Trophoblast cell (in vitro differentiated cells and primary cell): ENCODE results near the gene LHFPL2.

ENCODE experiments used
- DNase-seq, 2 donors: peaks; one replicate each; pipeline ENCODE4 v3.0.0-alpha.2; 2016
- H2AFZ ChIP-seq: 2 replicates; pipeline ENCODE4 v1.6.1; 2013; ENCODE audit warnings: low read length, moderate library complexity, mild to moderate bottlenecking; ENCODE audit not compliant: insufficient read depth, poor library complexity
- H2AK5ac ChIP-seq: 2 replicates; pipeline ENCODE4 v1.6.1; 2013; ENCODE audit warnings: mild to moderate bottlenecking, low read length
- H2BK120ac ChIP-seq: 2 replicates; pipeline ENCODE4 v1.6.1; 2013; ENCODE audit warnings: low read length, mild to moderate bottlenecking, moderate library complexity; ENCODE audit not compliant: insufficient read depth, poor library complexity
- H2BK12ac ChIP-seq: 2 replicates; pipeline ENCODE4 v1.6.1; 2013; ENCODE audit warnings: mild to moderate bottlenecking, low read length, moderate library complexity
- H2BK5ac ChIP-seq: 2 replicates; pipeline ENCODE4 v1.6.1; 2013; ENCODE audit warnings: low read length, low read depth, moderate library complexity, mild to moderate bottlenecking; ENCODE audit not compliant: poor library complexity
- H3K14ac ChIP-seq: 2 replicates; pipeline ENCODE4 v1.6.1; 2013; ENCODE audit warnings: mild to moderate bottlenecking, low read length
- H3K18ac ChIP-seq: 2 replicates; pipeline ENCODE4 v1.6.1; 2013; ENCODE audit warnings: mild to moderate bottlenecking, low read length
- H3K23ac ChIP-seq: 2 replicates; pipeline ENCODE4 v1.6.1; 2013; ENCODE audit warnings: low read length
- H3K27ac ChIP-seq: 2 replicates; pipeline ENCODE4 v1.5.1; 2013; ENCODE audit warnings: low read depth, mild to moderate bottlenecking, inconsistent platforms, low read length, moderate library complexity
- H3K27me3 ChIP-seq: 2 replicates; pipeline ENCODE4 v1.6.1; 2013; ENCODE audit warnings: inconsistent platforms, mild to moderate bottlenecking, low read length, moderate library complexity; ENCODE audit not compliant: insufficient read depth
- H3K36me3 ChIP-seq, 2 experiments: 1 replicate in 1 of 2; 2 replicates in 1 of 2; pipeline ENCODE4 v1.6.1; 2013; ENCODE audit warnings: low read length in 2 of 2, mild to moderate bottlenecking in 2 of 2, moderate library complexity in 1 of 2; ENCODE audit not compliant: insufficient read depth in 2 of 2, control insufficient read depth in 1 of 2
- H3K4ac ChIP-seq: 2 replicates; pipeline ENCODE4 v1.6.1; 2013; ENCODE audit warnings: low read depth, mild to moderate bottlenecking, low read length, moderate library complexity
- H3K4me1 ChIP-seq, 2 experiments: 1 replicate in 1 of 2; 2 replicates in 1 of 2; pipeline ENCODE4 v1.6.1; 2013; ENCODE audit warnings: low read length in 2 of 2, mild to moderate bottlenecking in 2 of 2, moderate library complexity in 1 of 2; ENCODE audit not compliant: insufficient read depth in 2 of 2, control insufficient read depth in 1 of 2
- H3K4me2 ChIP-seq: 2 replicates; pipeline ENCODE4 v1.6.1; 2013; ENCODE audit warnings: inconsistent platforms, mild to moderate bottlenecking, low read length, moderate library complexity
- H3K4me3 ChIP-seq: 2 replicates; pipeline ENCODE4 v1.5.1; 2013; ENCODE audit warnings: mild to moderate bottlenecking, low read depth, low read length, inconsistent platforms
- H3K79me1 ChIP-seq: one replicate; pipeline ENCODE4 v1.6.1; 2013; ENCODE audit warnings: low read length
- H3K79me2 ChIP-seq: 2 replicates; pipeline ENCODE4 v1.6.1; 2013; ENCODE audit warnings: low read length, mild to moderate bottlenecking; ENCODE audit not compliant: control insufficient read depth, insufficient read depth, poor library complexity
- H3K9ac ChIP-seq: 2 replicates; pipeline ENCODE4 v1.6.1; 2013; ENCODE audit warnings: mild to moderate bottlenecking, low read length
- H3K9me3 ChIP-seq: 2 replicates; pipeline ENCODE4 v1.6.1; 2013; ENCODE audit warnings: low read depth, mild to moderate bottlenecking, control low read depth, inconsistent platforms, low read length; ENCODE audit not compliant: insufficient read depth
- H4K12ac ChIP-seq: 2 replicates; pipeline ENCODE4 v1.6.1; 2013; ENCODE audit warnings: low read depth, mild to moderate bottlenecking, low read length, moderate library complexity
- H4K8ac ChIP-seq: 2 replicates; pipeline ENCODE4 v1.6.1; 2013; ENCODE audit warnings: low read depth, mild to moderate bottlenecking, low read length, moderate library complexity
- H4K91ac ChIP-seq: one replicate; pipeline ENCODE4 v1.6.1; 2013; ENCODE audit warnings: low read depth, mild to moderate bottlenecking, low read length, moderate library complexity
- WGBS: extraction: QIAGEN DNeasy Blood & Tissue Kit; methylation state at CpG from one replicate; pipeline ENCODE4 v1.1.7; 2013; ENCODE audit warnings: missing lambda C conversion rate; ENCODE audit not compliant: insufficient read length, insufficient coverage; ENCODE audit errors: extremely low coverage; 5-methylcytosine and 5-hydroxymethylcytosine counted together

Gene LHFPL2

GRCh38 chr5:78587775-78588291 lies 60.7 kb downstream of the LHFPL2 start:
- H3K9me3 ChIP-seq = peaks cover 3% of the 10 kb centered on the region
- H2BK5ac ChIP-seq = no peak overlapping the region
- no peak overlapping the region for H3K9ac ChIP-seq
- H3K36me3 ChIP-seq = peaks cover 8 to 10% of the 10 kb centered on the region in 2 experiments
- no CpG with 5 or more reads among the region's 3 CpGs for WGBS
- H3K79me1 ChIP-seq = no peaks in the 10 kb centered on the region
- no peak overlapping the region for H3K4me3 ChIP-seq
- no peak overlapping the region for H2BK120ac ChIP-seq
- no peak overlapping the region for H2AK5ac ChIP-seq
- H3K4ac ChIP-seq = no peak overlapping the region
- H4K8ac ChIP-seq = no peak overlapping the region
- H2AFZ ChIP-seq = no peak overlapping the region
- H3K18ac ChIP-seq = no peak overlapping the region
- H3K4me2 ChIP-seq = no peak overlapping the region
- H3K23ac ChIP-seq = no peak overlapping the region
- H3K4me1 ChIP-seq = peaks cover 5 to 8% of the 10 kb centered on the region in 2 experiments
- H3K79me2 ChIP-seq = no peaks in the 10 kb centered on the region
- H3K14ac ChIP-seq = no peak overlapping the region
- no peak for DNase-seq
- no peak overlapping the region for H3K27ac ChIP-seq
- no peak overlapping the region for H4K12ac ChIP-seq
- H2BK12ac ChIP-seq = no peak overlapping the region
- H3K27me3 ChIP-seq = no peaks in the 10 kb centered on the region
- H4K91ac ChIP-seq = no peak overlapping the region

GRCh38 chr5:78587081-78587774 lies 61.3 kb downstream of the LHFPL2 start:
- Histone ChIP-seq H3K23ac (no peak overlapping the region), H2BK12ac (no peak overlapping the region), H3K27ac (no peak overlapping the region), H3K79me2 (no peaks in the 10 kb centered on the region), H3K36me3 (peaks cover 8 to 10% of the 10 kb centered on the region in 2 experiments), H3K14ac (no peak overlapping the region), H3K4me2 (no peak overlapping the region), H2AFZ (no peak overlapping the region), H4K8ac (no peak overlapping the region), H3K9me3 (peaks cover 3% of the 10 kb centered on the region), H4K91ac (no peak overlapping the region), H2BK120ac (no peak overlapping the region), H3K4me3 (no peak overlapping the region), H3K4ac (no peak overlapping the region), H2BK5ac (no peak overlapping the region), H4K12ac (no peak overlapping the region), H2AK5ac (no peak overlapping the region), H3K9ac (no peak overlapping the region), H3K4me1 (peaks cover 4 to 7% of the 10 kb centered on the region in 2 experiments), H3K27me3 (no peaks in the 10 kb centered on the region), H3K18ac (no peak overlapping the region), H3K79me1 (no peaks in the 10 kb centered on the region)
- WGBS = no CpG with 5 or more reads among the region's 4 CpGs
- DNase-seq = no peak

GRCh38 chr5:78586251-78586650 lies 62.3 kb downstream of the LHFPL2 start:
- Histone ChIP-seq H3K9ac (no peak overlapping the region), H4K91ac (no peak overlapping the region), H2BK12ac (no peak overlapping the region), H2BK5ac (no peak overlapping the region), H3K36me3 (peaks cover 8 to 10% of the 10 kb centered on the region in 2 experiments), H3K79me2 (no peaks in the 10 kb centered on the region), H2BK120ac (no peak overlapping the region), H4K12ac (no peak overlapping the region), H3K27me3 (no peaks in the 10 kb centered on the region), H3K4me1 (peaks cover 0 to 2% of the 10 kb centered on the region in 2 experiments), H4K8ac (no peak overlapping the region), H3K4me3 (no peak overlapping the region), H2AK5ac (no peak overlapping the region), H3K4me2 (no peak overlapping the region), H3K27ac (no peak overlapping the region), H3K14ac (no peak overlapping the region), H3K18ac (no peak overlapping the region), H2AFZ (no peak overlapping the region), H3K9me3 (peaks cover 3% of the 10 kb centered on the region), H3K4ac (no peak overlapping the region), H3K79me1 (no peaks in the 10 kb centered on the region), H3K23ac (no peak overlapping the region)
- WGBS = no CpG with 5 or more reads among the region's 6 CpGs
- peak in 1 of 2 donors; percentile 34 for DNase-seq

DNA sequence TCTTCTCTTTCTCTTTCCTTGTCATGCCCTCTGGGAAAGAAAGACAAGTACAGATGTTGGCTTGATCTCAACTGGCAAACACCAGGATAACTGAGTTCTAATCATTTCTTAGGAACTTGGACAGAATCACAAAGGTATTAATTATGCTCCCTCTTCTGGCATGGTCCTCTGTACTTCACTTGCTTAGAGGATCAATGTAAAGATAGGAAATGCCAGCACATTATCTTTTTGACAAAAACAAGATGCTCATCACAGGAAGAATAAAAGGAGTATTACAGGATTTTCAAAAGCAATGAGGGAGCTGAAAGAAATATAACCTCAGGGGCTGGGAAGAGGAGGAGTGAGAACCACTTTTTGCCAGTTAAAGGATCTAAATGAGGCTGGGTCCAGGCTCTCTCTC lies 70.6 kb downstream of the LHFPL2 start:
- no peak overlapping the region for H2BK12ac ChIP-seq
- H3K14ac ChIP-seq = no peak overlapping the region
- no peaks in the 10 kb centered on the region for H3K9me3 ChIP-seq
- no peaks in the 10 kb centered on the region for H3K27me3 ChIP-seq
- H2AK5ac ChIP-seq = no peak overlapping the region
- no peak overlapping the region for H3K4me2 ChIP-seq
- no peak overlapping the region for H2BK120ac ChIP-seq
- DNase-seq = no peak
- H4K8ac ChIP-seq = no peak overlapping the region
- H3K79me1 ChIP-seq = peaks cover 1% of the 10 kb centered on the region
- H4K91ac ChIP-seq = no peak overlapping the region
- no peak overlapping the region for H3K9ac ChIP-seq
- no peak overlapping the region for H4K12ac ChIP-seq
- H2AFZ ChIP-seq = no peak overlapping the region
- no peak overlapping the region for H3K27ac ChIP-seq
- H3K79me2 ChIP-seq = peaks cover 5% of the 10 kb centered on the region
- H3K4ac ChIP-seq = no peak overlapping the region
- H3K4me1 ChIP-seq = peaks cover 14 to 17% of the 10 kb centered on the region in 2 experiments
- H3K4me3 ChIP-seq = no peak overlapping the region
- peaks cover 0 to 2% of the 10 kb centered on the region in 2 experiments for H3K36me3 ChIP-seq
- no peak overlapping the region for H3K18ac ChIP-seq
- no peak overlapping the region for H2BK5ac ChIP-seq
- H3K23ac ChIP-seq = no peak overlapping the region
